GM23338 (cell line): Measurements from ENCODE around the gene HLA-DMB. TPM values are rescaled to one million over a fixed set of nuclear protein-coding genes. Genes with fewer than 3 reads are reported as not detected.

Experiments
- ATAC-seq: fragments of 200-7000 bp; cut with Tn5 transposase; 3 replicates; pipeline ENCODE4 v1.9.1; 2020
- DNase-seq: peaks from one replicate; pipeline ENCODE4 v3.0.0-alpha.2; 2015; ENCODE audit warnings: low spot score
- H2AFZ ChIP-seq: fragments of 200-600 bp; sonication (generic); 2 replicates; pipeline ENCODE4 v1.8.0; 2016; ENCODE audit warnings: antibody characterized with exemption, mild to moderate bottlenecking, moderate library complexity
- H3F3A ChIP-seq: fragments of 200-600 bp; sonication (generic); replicated peaks from 2 replicates; pipeline ENCODE4 v1.8.0; 2017; ENCODE audit warnings: antibody characterized with exemption, mixed run types, low read depth
- H3K27ac ChIP-seq: fragments of 200-600 bp; sonication (generic); 2 replicates; pipeline ENCODE4 v1.6.1; 2016; ENCODE audit warnings: low read depth
- H3K27me3 ChIP-seq: fragments of 200-600 bp; sonication (generic); 2 replicates; pipeline ENCODE4 v1.8.0; 2016; ENCODE audit warnings: mild to moderate bottlenecking, mixed run types, moderate library complexity; ENCODE audit not compliant: insufficient read depth
- H3K36me3 ChIP-seq: fragments of 200-600 bp; sonication (generic); 2 replicates; pipeline ENCODE4 v1.8.0; 2016; ENCODE audit warnings: mild to moderate bottlenecking; ENCODE audit not compliant: insufficient read depth
- H3K4me1 ChIP-seq: fragments of 200-600 bp; sonication (generic); 2 replicates; pipeline ENCODE4 v1.8.0; 2016; ENCODE audit warnings: mild to moderate bottlenecking, moderate library complexity; ENCODE audit not compliant: insufficient read depth
- H3K4me2 ChIP-seq: fragments of 200-600 bp; sonication (generic); 2 replicates; pipeline ENCODE4 v1.7.1; 2017; ENCODE audit warnings: mixed run types
- H3K4me3 ChIP-seq: fragments of 200-600 bp; sonication (generic); 2 replicates; pipeline ENCODE4 v1.6.1; 2016; ENCODE audit warnings: mixed run types
- H3K79me2 ChIP-seq: fragments of 200-600 bp; sonication (generic); replicated peaks from 2 replicates; pipeline ENCODE4 v1.8.0; 2017; ENCODE audit warnings: mild to moderate bottlenecking; ENCODE audit not compliant: insufficient read depth
- H3K9me2 ChIP-seq: fragments of 200-600 bp; sonication (generic); 2 replicates; pipeline ENCODE4 v1.8.0; 2017; ENCODE audit not compliant: insufficient read depth
- H4K20me1 ChIP-seq: fragments of 200-600 bp; sonication (generic); replicated peaks from 2 replicates; pipeline ENCODE4 v1.8.0; 2017; ENCODE audit warnings: mild to moderate bottlenecking; ENCODE audit not compliant: insufficient read depth
- H3K27ac Mint-ChIP-seq: 2 replicates; pipeline ENCODE4 v1.8.0; 2020; ENCODE audit warnings: inconsistent platforms, mild to moderate bottlenecking, moderate library complexity, mixed read lengths
- H3K27me3 Mint-ChIP-seq: 3 replicates; pipeline ENCODE4 v1.8.0; 2022; ENCODE audit warnings: low read depth, mild to moderate bottlenecking, moderate library complexity, mixed read lengths, inconsistent platforms; ENCODE audit not compliant: insufficient read depth, poor library complexity
- H3K36me3 Mint-ChIP-seq: 3 replicates; pipeline ENCODE4 v1.8.0; 2021; ENCODE audit warnings: low read depth, mild to moderate bottlenecking, inconsistent platforms, moderate library complexity, mixed read lengths
- H3K4me1 Mint-ChIP-seq: 3 replicates; pipeline ENCODE4 v1.8.0; 2020; ENCODE audit warnings: mild to moderate bottlenecking, inconsistent platforms, mixed read lengths
- H3K4me3 Mint-ChIP-seq: 3 replicates; pipeline ENCODE4 v1.8.0; 2021; ENCODE audit warnings: moderate library complexity, mild to moderate bottlenecking, inconsistent platforms, mixed read lengths
- H3K9me3 Mint-ChIP-seq: 3 replicates; pipeline ENCODE4 v1.8.0; 2020; ENCODE audit warnings: moderate library complexity, mild to moderate bottlenecking, inconsistent platforms, mixed read lengths
- CREB1 ChIP-seq: fragments of 250-450 bp; sonication (Bioruptor Pico); IDR thresholded peaks from 2 replicates; pipeline ENCODE4 v1.5.0; 2020; ENCODE audit warnings: low read depth, mild to moderate bottlenecking, moderate library complexity
- POLR2AphosphoS5 ChIP-seq: IDR thresholded peaks from 2 replicates; pipeline ENCODE4 v1.6.1; 2016; ENCODE audit warnings: antibody characterized with exemption, low read depth
- ZNF114 ChIP-seq: fragments of 250-450 bp; sonication (Bioruptor Pico); IDR thresholded peaks from 2 replicates; pipeline ENCODE4 v1.5.0; 2020; ENCODE audit warnings: mild to moderate bottlenecking, moderate library complexity
- polyA plus RNA-seq: library from polyadenylated mRNA; unstranded; fragments of >200 nt; fragmentation: Nextera tagmentation; extraction: Ambion mirVana; gene quantifications from 2 replicates; pipeline ENCODE4 v1.2.1, GENCODE V29; 2016
- total RNA-seq: library from RNA; depleted of rRNA; stranded (reverse); fragments of >200 nt; shearing (Covaris generic); gene quantifications from 2 replicates; pipeline ENCODE4 v1.2.3, GENCODE V29; 2014
- TF ChIP-seq, protein P1 (sequence below): fragments of 250-450 bp; sonication (Bioruptor Pico); IDR thresholded peaks from 2 replicates; pipeline ENCODE4 v1.5.0; 2020; ENCODE audit warnings: mild to moderate bottlenecking, moderate library complexity
- TF ChIP-seq, protein P2 (sequence below): IDR thresholded peaks from one replicate; pipeline ENCODE4 v1.6.1; 2018; ENCODE audit warnings: antibody characterized with exemption; ENCODE audit not compliant: unreplicated experiment

HLA-DMB gene
- total and polyA plus RNA-seq, 2 experiments from 2014 or later: 0.70 to 1.6 TPM

DNA sequence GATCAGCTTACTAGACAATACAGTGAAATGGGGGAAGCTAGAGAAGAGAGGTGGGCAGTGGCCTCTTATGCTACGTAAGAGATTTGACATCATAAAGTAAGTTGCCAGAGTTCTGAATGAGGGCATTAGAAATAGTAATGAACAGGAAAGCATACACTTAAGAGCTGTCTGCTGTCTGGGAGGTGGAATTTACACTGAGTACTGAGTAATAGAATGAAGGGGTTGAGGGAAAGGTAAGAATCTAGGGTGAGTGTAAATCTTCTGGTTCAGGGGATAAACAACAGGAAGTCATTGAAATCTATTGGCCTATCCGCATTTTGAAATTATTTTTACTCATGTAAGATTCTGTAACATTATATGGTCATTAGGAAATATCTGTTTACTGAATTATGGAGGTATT is 35.8 kb downstream of the HLA-DMB start:
- no peaks in the 10 kb centered on the region for H3K27me3 ChIP-seq
- no peaks in the 10 kb centered on the region for H3K79me2 ChIP-seq
- no peaks in the 10 kb centered on the region for H3K9me2 ChIP-seq
- no peak overlapping the region for H3K4me3 ChIP-seq
- no peak overlapping the region for H3K27ac Mint-ChIP-seq
- no peak overlapping the region for H3K4me3 Mint-ChIP-seq
- no peaks in the 10 kb centered on the region for H3K27me3 Mint-ChIP-seq
- H4K20me1 ChIP-seq: no peaks in the 10 kb centered on the region
- H3K4me1 Mint-ChIP-seq: no peaks in the 10 kb centered on the region
- H2AFZ ChIP-seq: no peak overlapping the region
- TF ChIP-seq CREB1 (CRISPR knock-in tag): no peak
- TF ChIP-seq ZNF114 (CRISPR knock-in tag): no peak
- TF ChIP-seq, protein P1, sequence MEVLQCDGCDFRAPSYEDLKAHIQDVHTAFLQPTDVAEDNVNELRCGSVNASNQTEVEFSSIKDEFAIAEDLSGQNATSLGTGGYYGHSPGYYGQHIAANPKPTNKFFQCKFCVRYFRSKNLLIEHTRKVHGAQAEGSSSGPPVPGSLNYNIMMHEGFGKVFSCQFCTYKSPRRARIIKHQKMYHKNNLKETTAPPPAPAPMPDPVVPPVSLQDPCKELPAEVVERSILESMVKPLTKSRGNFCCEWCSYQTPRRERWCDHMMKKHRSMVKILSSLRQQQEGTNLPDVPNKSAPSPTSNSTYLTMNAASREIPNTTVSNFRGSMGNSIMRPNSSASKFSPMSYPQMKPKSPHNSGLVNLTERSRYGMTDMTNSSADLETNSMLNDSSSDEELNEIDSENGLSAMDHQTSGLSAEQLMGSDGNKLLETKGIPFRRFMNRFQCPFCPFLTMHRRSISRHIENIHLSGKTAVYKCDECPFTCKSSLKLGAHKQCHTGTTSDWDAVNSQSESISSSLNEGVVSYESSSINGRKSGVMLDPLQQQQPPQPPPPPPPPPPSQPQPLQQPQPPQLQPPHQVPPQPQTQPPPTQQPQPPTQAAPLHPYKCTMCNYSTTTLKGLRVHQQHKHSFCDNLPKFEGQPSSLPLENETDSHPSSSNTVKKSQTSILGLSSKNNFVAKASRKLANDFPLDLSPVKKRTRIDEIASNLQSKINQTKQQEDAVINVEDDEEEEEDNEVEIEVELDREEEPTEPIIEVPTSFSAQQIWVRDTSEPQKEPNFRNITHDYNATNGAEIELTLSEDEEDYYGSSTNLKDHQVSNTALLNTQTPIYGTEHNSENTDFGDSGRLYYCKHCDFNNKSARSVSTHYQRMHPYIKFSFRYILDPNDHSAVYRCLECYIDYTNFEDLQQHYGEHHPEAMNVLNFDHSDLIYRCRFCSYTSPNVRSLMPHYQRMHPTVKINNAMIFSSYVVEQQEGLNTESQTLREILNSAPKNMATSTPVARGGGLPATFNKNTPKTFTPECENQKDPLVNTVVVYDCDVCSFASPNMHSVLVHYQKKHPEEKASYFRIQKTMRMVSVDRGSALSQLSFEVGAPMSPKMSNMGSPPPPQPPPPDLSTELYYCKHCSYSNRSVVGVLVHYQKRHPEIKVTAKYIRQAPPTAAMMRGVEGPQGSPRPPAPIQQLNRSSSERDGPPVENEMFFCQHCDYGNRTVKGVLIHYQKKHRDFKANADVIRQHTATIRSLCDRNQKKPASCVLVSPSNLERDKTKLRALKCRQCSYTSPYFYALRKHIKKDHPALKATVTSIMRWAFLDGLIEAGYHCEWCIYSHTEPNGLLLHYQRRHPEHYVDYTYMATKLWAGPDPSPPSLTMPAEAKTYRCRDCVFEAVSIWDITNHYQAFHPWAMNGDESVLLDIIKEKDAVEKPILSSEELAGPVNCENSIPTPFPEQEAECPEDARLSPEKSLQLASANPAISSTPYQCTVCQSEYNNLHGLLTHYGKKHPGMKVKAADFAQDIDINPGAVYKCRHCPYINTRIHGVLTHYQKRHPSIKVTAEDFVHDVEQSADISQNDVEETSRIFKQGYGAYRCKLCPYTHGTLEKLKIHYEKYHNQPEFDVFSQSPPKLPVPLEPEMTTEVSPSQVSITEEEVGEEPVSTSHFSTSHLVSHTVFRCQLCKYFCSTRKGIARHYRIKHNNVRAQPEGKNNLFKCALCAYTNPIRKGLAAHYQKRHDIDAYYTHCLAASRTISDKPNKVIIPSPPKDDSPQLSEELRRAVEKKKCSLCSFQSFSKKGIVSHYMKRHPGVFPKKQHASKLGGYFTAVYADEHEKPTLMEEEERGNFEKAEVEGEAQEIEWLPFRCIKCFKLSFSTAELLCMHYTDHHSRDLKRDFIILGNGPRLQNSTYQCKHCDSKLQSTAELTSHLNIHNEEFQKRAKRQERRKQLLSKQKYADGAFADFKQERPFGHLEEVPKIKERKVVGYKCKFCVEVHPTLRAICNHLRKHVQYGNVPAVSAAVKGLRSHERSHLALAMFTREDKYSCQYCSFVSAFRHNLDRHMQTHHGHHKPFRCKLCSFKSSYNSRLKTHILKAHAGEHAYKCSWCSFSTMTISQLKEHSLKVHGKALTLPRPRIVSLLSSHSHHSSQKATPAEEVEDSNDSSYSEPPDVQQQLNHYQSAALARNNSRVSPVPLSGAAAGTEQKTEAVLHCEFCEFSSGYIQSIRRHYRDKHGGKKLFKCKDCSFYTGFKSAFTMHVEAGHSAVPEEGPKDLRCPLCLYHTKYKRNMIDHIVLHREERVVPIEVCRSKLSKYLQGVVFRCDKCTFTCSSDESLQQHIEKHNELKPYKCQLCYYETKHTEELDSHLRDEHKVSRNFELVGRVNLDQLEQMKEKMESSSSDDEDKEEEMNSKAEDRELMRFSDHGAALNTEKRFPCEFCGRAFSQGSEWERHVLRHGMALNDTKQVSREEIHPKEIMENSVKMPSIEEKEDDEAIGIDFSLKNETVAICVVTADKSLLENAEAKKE (CRISPR knock-in tag): no peak
- no peaks in the 10 kb centered on the region for H3F3A ChIP-seq
- H3K9me3 Mint-ChIP-seq: no peaks in the 10 kb centered on the region
- H3K4me2 ChIP-seq: no peak overlapping the region
- no peaks in the 10 kb centered on the region for H3K4me1 ChIP-seq
- DNase-seq: no peak
- no peak overlapping the region for H3K27ac ChIP-seq
- ATAC-seq: no peak
- H3K36me3 Mint-ChIP-seq: no peaks in the 10 kb centered on the region
- H3K36me3 ChIP-seq: no peaks in the 10 kb centered on the region

DNA sequence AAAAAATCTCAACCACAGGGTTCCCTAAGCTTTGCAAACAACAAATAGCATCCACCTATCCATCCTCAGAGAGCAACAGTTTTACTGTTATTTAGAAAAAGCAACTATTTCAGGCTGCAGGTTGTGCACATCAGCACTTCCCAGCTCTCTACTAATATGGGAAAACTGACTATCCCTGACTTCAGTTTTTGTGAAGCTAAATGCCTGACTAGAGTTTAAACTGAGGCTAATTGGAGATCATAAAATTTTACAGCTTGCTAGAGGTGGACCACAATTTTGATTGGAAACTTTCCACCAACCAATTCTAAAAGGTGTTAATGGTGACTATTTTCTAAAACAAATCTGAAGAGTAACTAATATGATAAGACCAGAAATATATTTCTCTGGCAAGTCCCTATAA is 36.9 kb downstream of the HLA-DMB start:
- Mint-ChIP-seq H3K9me3 (no peaks in the 10 kb centered on the region), H3K27me3 (no peaks in the 10 kb centered on the region), H3K27ac (no peak overlapping the region), H3K36me3 (no peaks in the 10 kb centered on the region), H3K4me1 (no peaks in the 10 kb centered on the region), H3K4me3 (no peak overlapping the region)
- H3K9me2 ChIP-seq: no peaks in the 10 kb centered on the region
- H3K4me2 ChIP-seq: no peak overlapping the region
- no peaks in the 10 kb centered on the region for H4K20me1 ChIP-seq
- H3F3A ChIP-seq: no peaks in the 10 kb centered on the region
- no peak for TF ChIP-seq POLR2AphosphoS5
- TF ChIP-seq, protein P2, sequence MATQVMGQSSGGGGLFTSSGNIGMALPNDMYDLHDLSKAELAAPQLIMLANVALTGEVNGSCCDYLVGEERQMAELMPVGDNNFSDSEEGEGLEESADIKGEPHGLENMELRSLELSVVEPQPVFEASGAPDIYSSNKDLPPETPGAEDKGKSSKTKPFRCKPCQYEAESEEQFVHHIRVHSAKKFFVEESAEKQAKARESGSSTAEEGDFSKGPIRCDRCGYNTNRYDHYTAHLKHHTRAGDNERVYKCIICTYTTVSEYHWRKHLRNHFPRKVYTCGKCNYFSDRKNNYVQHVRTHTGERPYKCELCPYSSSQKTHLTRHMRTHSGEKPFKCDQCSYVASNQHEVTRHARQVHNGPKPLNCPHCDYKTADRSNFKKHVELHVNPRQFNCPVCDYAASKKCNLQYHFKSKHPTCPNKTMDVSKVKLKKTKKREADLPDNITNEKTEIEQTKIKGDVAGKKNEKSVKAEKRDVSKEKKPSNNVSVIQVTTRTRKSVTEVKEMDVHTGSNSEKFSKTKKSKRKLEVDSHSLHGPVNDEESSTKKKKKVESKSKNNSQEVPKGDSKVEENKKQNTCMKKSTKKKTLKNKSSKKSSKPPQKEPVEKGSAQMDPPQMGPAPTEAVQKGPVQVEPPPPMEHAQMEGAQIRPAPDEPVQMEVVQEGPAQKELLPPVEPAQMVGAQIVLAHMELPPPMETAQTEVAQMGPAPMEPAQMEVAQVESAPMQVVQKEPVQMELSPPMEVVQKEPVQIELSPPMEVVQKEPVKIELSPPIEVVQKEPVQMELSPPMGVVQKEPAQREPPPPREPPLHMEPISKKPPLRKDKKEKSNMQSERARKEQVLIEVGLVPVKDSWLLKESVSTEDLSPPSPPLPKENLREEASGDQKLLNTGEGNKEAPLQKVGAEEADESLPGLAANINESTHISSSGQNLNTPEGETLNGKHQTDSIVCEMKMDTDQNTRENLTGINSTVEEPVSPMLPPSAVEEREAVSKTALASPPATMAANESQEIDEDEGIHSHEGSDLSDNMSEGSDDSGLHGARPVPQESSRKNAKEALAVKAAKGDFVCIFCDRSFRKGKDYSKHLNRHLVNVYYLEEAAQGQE: no peak
- no peak overlapping the region for H3K4me3 ChIP-seq
- no peaks in the 10 kb centered on the region for H3K79me2 ChIP-seq
- ATAC-seq: no peak
- DNase-seq: no peak
- H2AFZ ChIP-seq: no peak overlapping the region
- H3K4me1 ChIP-seq: no peaks in the 10 kb centered on the region
- no peaks in the 10 kb centered on the region for H3K36me3 ChIP-seq
- no peak overlapping the region for H3K27ac ChIP-seq
- no peaks in the 10 kb centered on the region for H3K27me3 ChIP-seq
